Esophagus (tissue), 2 donors: ENCODE results near the gene PLCXD3. TPM values are rescaled to one million over a fixed set of nuclear protein-coding genes. Genes with fewer than 3 reads are reported as not detected.

Experiments
- H3K27ac ChIP-seq, 2 donors: one replicate each; pipeline ENCODE4 v1.5.1; 2013; ENCODE audit warnings: low read depth in 2 of 2, mild to moderate bottlenecking in 2 of 2, inconsistent platforms in 1 of 2, low read length in 1 of 2, moderate library complexity in 1 of 2
- H3K27me3 ChIP-seq, 2 donors: one replicate each; pipeline ENCODE4 v1.6.1; 2013; ENCODE audit warnings: low read length in 2 of 2, control low read depth in 1 of 2, mild to moderate bottlenecking in 1 of 2; ENCODE audit not compliant: insufficient read depth in 2 of 2, control insufficient read depth in 1 of 2
- H3K36me3 ChIP-seq, 2 donors: one replicate each; pipeline ENCODE4 v1.6.1; 2013; ENCODE audit warnings: low read length in 1 of 2; ENCODE audit not compliant: control insufficient read depth in 2 of 2, insufficient read depth in 2 of 2
- H3K4me1 ChIP-seq, 2 donors: one replicate each; pipeline ENCODE4 v1.6.1; 2013; ENCODE audit warnings: low read length in 1 of 2; ENCODE audit not compliant: control insufficient read depth in 2 of 2, insufficient read depth in 2 of 2
- H3K4me3 ChIP-seq, 2 donors: one replicate each; pipeline ENCODE4 v1.5.1; 2013; ENCODE audit warnings: low read length in 2 of 2, mild to moderate bottlenecking in 2 of 2, low read depth in 1 of 2, moderate library complexity in 1 of 2
- H3K9me3 ChIP-seq, 2 donors: one replicate each; pipeline ENCODE4 v1.6.1; 2013; ENCODE audit warnings: mild to moderate bottlenecking in 2 of 2, low read depth in 1 of 2, low read length in 1 of 2, moderate library complexity in 1 of 2; ENCODE audit not compliant: control insufficient read depth in 2 of 2, insufficient read depth in 1 of 2
- WGBS, 2 donors: extraction: QIAGEN DNeasy Blood & Tissue Kit; methylation state at CpG; one replicate each; pipeline ENCODE4 v1.1.7; 2013; 5-methylcytosine and 5-hydroxymethylcytosine counted together
- polyA plus RNA-seq, 2 donors: library from polyadenylated mRNA; stranded (reverse); fragments of 200-250 nt; gene quantifications; one replicate each; pipeline ENCODE4 v1.2.3, GENCODE V29; 2013
- donor health status: healthy with polysubstance abuse.
- donor health status: Bipolar disorder and iron deficiency.

The PLCXD3 gene
- polyA plus RNA-seq, 2 donors: 0.10 to 0.19 TPM

DNA sequence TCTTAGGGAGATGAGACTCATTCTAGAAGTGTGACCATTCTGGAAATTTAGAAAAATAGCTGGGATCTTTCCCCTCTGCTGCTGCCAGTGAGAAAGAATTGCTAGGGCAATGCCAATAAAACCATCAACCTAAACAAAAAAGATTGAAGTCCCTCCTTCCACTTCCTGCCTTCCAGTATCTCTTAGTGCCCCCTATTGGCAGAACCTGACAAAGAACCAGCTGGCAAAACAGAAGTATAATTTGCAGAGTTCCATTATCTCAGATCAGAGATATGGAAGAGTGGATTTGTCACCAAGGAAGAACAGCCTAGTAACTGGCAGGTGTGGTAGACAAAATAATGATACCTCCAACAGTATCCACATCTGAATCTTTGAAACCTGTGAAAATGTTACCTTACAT lies 13.8 kb upstream of the PLCXD3 start:
- no peak overlapping the region for H3K27ac ChIP-seq
- H3K4me3 ChIP-seq: no peak overlapping the region
- H3K4me1 ChIP-seq: no peaks in the 10 kb centered on the region
- no peaks in the 10 kb centered on the region for H3K9me3 ChIP-seq
- H3K36me3 ChIP-seq: no peaks in the 10 kb centered on the region
- no peaks in the 10 kb centered on the region for H3K27me3 ChIP-seq

DNA sequence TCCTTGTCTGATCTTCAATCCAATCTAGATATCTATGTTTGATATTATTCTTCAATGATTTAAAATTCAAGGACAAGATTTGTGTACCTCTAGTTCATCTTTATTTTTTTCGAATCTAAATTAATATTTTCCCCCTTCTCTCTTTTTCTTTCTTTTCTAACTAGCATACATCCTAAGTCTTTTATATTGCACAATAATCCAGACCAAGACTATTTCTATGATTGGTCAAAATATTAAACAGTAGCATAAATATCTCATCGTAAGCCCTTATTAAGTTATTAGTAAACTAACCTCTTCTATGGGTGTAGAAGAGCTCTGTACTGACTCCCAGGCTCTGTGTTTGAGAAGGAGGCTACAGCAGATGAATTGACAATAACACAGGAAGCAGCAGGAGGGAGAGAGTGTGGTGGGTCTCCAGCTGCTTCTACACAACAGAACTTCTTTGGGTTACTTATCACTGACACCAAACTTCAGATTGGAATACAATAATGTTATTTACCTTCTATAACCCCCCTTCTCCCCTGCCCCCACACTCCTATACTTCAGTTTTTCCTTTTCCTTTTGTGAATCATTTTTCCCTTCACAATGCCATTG lies 11.9 kb upstream of the PLCXD3 start:
- 69 to 72% methylated on average over 2 of the region's 2 CpGs for WGBS, 2 donors
- no peaks in the 10 kb centered on the region for H3K4me1 ChIP-seq
- H3K9me3 ChIP-seq: no peaks in the 10 kb centered on the region
- no peaks in the 10 kb centered on the region for H3K27me3 ChIP-seq
- H3K36me3 ChIP-seq: no peaks in the 10 kb centered on the region
- H3K4me3 ChIP-seq: no peak overlapping the region
- no peak overlapping the region for H3K27ac ChIP-seq

DNA sequence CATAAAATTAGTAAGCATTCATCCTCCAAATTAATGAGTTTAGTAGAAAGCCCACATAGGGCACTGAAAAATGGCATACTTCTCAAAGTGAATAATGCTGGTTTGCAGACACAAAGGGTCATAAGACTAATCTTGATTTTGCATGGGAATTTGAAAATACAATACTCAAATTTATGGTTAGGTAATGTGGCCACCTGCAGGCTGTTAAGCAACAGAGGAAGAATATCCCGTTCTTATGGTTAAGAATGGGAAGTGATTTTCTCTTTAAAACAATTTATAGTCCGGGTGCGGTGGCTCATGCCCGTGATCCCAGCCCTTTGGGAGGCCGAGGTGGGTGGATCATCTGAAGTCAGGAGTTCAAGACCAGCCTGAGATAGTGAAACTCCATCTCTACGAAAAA lies 9.4 kb upstream of the PLCXD3 start:
- Histone ChIP-seq H3K36me3 (no peaks in the 10 kb centered on the region), H3K4me1 (no peaks in the 10 kb centered on the region), H3K27me3 (no peaks in the 10 kb centered on the region), H3K9me3 (no peaks in the 10 kb centered on the region), H3K4me3 (no peak overlapping the region), H3K27ac (no peak overlapping the region)
- 71 to 73% methylated on average over 6 of the region's 6 CpGs for WGBS, 2 donors

GRCh38 chr5:41517909-41518308 lies 7.5 kb upstream of the PLCXD3 start:
- Histone ChIP-seq H3K36me3 (no peaks in the 10 kb centered on the region), H3K4me3 (no peak overlapping the region), H3K27ac (no peak overlapping the region), H3K9me3 (no peaks in the 10 kb centered on the region), H3K4me1 (no peaks in the 10 kb centered on the region), H3K27me3 (no peaks in the 10 kb centered on the region)

DNA sequence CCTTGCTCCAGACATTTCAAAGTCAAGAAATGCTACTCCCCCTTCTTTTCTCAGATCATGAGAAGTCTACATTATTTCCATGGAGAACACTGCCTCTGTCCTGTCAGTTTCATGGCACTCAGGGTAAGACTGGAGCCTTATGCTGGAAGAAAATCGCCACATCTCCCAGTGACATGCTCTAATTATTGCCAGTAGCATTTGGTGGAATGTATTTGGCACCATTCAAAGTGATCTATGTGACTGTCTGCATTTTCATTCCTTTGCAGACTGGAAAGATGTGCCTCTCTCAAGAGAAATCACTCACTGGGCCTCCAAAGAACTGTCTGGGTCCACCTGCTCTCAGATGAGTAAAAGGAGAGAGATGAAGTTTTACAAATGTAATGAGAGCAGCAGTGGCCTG lies 840 bp upstream of the PLCXD3 start:
- H3K4me3 ChIP-seq: no peak overlapping the region
- no peaks in the 10 kb centered on the region for H3K36me3 ChIP-seq
- 65 to 70% methylated on average over 1 of the region's 1 CpG for WGBS, 2 donors
- no peak overlapping the region for H3K27ac ChIP-seq
- peaks cover 0 to 7% of the 10 kb centered on the region in 2 donors for H3K4me1 ChIP-seq
- peaks cover 0 to 2% of the 10 kb centered on the region in 2 donors for H3K9me3 ChIP-seq
- peaks cover 4% of the 10 kb centered on the region in 2 donors for H3K27me3 ChIP-seq

- peaks cover 0 to 2% of the 10 kb centered on the region in 2 donors for H3K9me3 ChIP-seq
- peaks cover 4% of the 10 kb centered on the region in 2 donors for H3K27me3 ChIP-seq
- H3K36me3 ChIP-seq: no peaks in the 10 kb centered on the region
- H3K27ac ChIP-seq: no peak overlapping the region
- WGBS, 2 donors: 17 to 19% methylated on average over 35 of the region's 35 CpGs
- H3K4me1 ChIP-seq: peaks cover 0 to 7% of the 10 kb centered on the region in 2 donors
- peak overlapping the region; percentile 28 to 37 for H3K4me3 ChIP-seq
These were observed 814 bp downstream of the PLCXD3 start for GRCh38 chr5:41509399-41510175.

DNA sequence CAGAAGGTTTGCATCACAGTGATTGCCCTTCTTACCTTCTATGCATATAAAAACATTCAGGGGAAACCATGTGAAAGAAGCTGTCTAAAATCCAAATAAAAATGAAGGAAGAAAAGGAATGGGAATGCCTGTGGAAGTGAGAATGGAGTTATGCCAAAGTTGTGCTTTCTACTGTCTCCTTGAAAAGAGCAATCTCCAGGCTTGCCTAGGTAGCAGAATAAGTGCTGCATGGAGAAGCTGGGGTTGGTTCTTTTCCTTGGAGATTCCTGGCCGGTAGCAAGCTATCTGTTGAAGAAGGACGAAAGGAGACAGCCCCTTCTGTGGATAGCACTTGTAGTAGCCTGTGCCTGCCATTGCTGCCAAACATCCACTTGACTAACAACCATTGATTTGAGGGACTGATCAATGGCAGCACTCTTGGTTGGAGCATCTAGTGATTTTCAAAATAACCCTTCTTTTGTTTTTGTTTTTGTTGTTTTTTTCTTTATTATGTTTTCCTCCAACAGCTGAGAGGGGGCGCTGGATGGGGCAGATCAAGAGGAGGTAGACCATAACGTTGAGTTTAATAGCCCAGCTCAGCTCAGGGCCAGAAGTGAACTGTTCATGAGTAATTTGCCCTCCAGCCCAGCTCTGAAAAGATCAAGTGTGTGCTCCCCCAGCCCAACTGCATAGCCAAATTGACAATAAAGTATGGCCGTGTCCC lies 1.6 kb downstream of the PLCXD3 start:
- peaks cover 0 to 7% of the 10 kb centered on the region in 2 donors for H3K4me1 ChIP-seq
- peaks cover 4% of the 10 kb centered on the region in 2 donors for H3K27me3 ChIP-seq
- H3K4me3 ChIP-seq: no peak overlapping the region
- H3K36me3 ChIP-seq: no peaks in the 10 kb centered on the region
- peaks cover 0 to 2% of the 10 kb centered on the region in 2 donors for H3K9me3 ChIP-seq
- no peak overlapping the region for H3K27ac ChIP-seq
- 33 to 37% methylated on average over 5 of the region's 5 CpGs for WGBS, 2 donors

DNA sequence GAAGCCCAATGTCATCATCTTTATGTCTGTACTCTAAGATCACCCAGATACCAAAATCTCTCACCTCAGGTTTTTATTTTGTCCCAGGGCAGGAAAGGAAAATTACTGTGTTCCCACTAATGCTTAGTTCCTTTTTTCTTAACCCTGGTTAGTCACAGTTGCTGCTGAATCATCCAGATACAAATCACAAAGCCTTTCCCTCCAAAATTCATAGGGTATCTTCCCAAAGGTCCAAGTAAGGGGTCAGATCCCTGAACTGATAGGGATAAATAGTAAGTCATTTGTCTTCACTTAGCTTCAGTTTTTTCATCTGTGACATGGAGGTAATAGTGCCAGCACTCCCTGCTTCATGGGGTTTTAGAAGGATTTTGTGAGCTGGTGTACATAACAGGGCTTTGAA lies 2.2 kb downstream of the PLCXD3 start:
- Histone ChIP-seq H3K9me3 (peaks cover 0 to 2% of the 10 kb centered on the region in 2 donors), H3K4me3 (no peak overlapping the region), H3K36me3 (no peaks in the 10 kb centered on the region), H3K27me3 (peaks cover 4% of the 10 kb centered on the region in 2 donors), H3K4me1 (peaks cover 0 to 7% of the 10 kb centered on the region in 2 donors), H3K27ac (no peak overlapping the region)

- 92% methylated on average over 3 of the region's 3 CpGs for WGBS, 2 donors
- Histone ChIP-seq H3K27me3 (peaks cover 4% of the 10 kb centered on the region in 2 donors), H3K27ac (no peak overlapping the region), H3K4me1 (peaks cover 0 to 7% of the 10 kb centered on the region in 2 donors), H3K36me3 (no peaks in the 10 kb centered on the region), H3K4me3 (no peak overlapping the region), H3K9me3 (peaks cover 0 to 2% of the 10 kb centered on the region in 2 donors)
These were observed 2.9 kb downstream of the PLCXD3 start for GRCh38 chr5:41507501-41507900.
